A673 (cell line): Measurements from ENCODE around the gene LDHAL6B. TPM values are rescaled to one million over a fixed set of nuclear protein-coding genes. Genes with fewer than 3 reads are reported as not detected.

Source experiments
- BruUV-seq: library from RNA; stranded (reverse); fragments of 400-500 nt; replicated peaks from 2 replicates; lab custom pipeline; 2021; lab: Mats Ljungman, UMichigan
- CTCF ChIA-PET: fragments of 300-600 bp; sonication (Branson Sonifier 250); formaldehyde crosslinking; loops from one replicate; lab custom pipeline; 2022; ENCODE audit warnings: antibody characterized with exemption; lab: Charles Lee
- POLR2A ChIA-PET: fragments of 300-600 bp; sonication (Branson Sonifier 250); formaldehyde crosslinking; loops from one replicate; lab custom pipeline; 2022; ENCODE audit warnings: antibody characterized with exemption; ENCODE audit not compliant: low non-redundant PET; lab: Charles Lee
- DNase-seq: peaks from one replicate; pipeline ENCODE4 v3.0.0-alpha.2; 2015; ENCODE audit warnings: low spot score
- H3K27ac ChIP-seq: fragments of 200-600 bp; sonication (generic); 2 replicates; pipeline ENCODE4 v1.5.1; 2016; ENCODE audit warnings: mixed run types, low read depth, mild to moderate bottlenecking, mixed read lengths, antibody characterized with exemption, low read length; ENCODE audit not compliant: poor library complexity, severe bottlenecking
- H3K27me3 ChIP-seq: fragments of 200-600 bp; sonication (generic); replicated peaks from 2 replicates; pipeline ENCODE4 v1.6.1; 2017; ENCODE audit warnings: mixed run types, low read depth, mild to moderate bottlenecking, mixed read lengths, antibody characterized with exemption, low read length; ENCODE audit not compliant: insufficient read depth, poor library complexity
- H3K36me3 ChIP-seq: fragments of 200-600 bp; sonication (generic); 2 replicates; pipeline ENCODE4 v1.6.1; 2016; ENCODE audit warnings: mixed run types, mild to moderate bottlenecking, mixed read lengths, antibody characterized with exemption, low read length; ENCODE audit not compliant: insufficient read depth, poor library complexity, severe bottlenecking
- H3K4me1 ChIP-seq: fragments of 200-600 bp; sonication (generic); 2 replicates; pipeline ENCODE4 v1.6.1; 2017; ENCODE audit warnings: mixed run types, mild to moderate bottlenecking, mixed read lengths, antibody characterized with exemption, low read length; ENCODE audit not compliant: insufficient read depth, poor library complexity, severe bottlenecking
- H3K4me3 ChIP-seq: fragments of 200-600 bp; sonication (generic); 2 replicates; pipeline ENCODE4 v1.5.1; 2016; ENCODE audit warnings: low read depth, mixed run types, mild to moderate bottlenecking, mixed read lengths, low read length; ENCODE audit not compliant: poor library complexity, severe bottlenecking
- H3K9me3 ChIP-seq: fragments of 200-600 bp; sonication (generic); 2 replicates; pipeline ENCODE4 v1.6.1; 2016; ENCODE audit warnings: mixed run types, low read depth, mild to moderate bottlenecking, mixed read lengths, antibody characterized with exemption, low read length; ENCODE audit not compliant: poor library complexity, severe bottlenecking
- CTCF ChIP-seq: fragments of 300-800, 200-600 bp; sonication (generic); conservative IDR thresholded peaks from 2 replicates; pipeline ENCODE4 v1.5.1; 2017; ENCODE audit warnings: low read depth, mild to moderate bottlenecking, antibody characterized with exemption, low read length, moderate library complexity, mixed read lengths
- EZH2 ChIP-seq: fragments of 200-600 bp; sonication (generic); IDR thresholded peaks from 2 replicates; pipeline ENCODE4 v1.6.1; 2017; ENCODE audit warnings: borderline replicate concordance, low read depth, mild to moderate bottlenecking, mixed read lengths, antibody characterized with exemption, low read length; ENCODE audit not compliant: poor library complexity, severe bottlenecking
- intact Hi-C: fragments of 100-400 bp; cut with micrococcal nuclease; formaldehyde crosslinking; loops from one replicate; pipeline ENCODE4 v1.10.0; 2022; ENCODE audit not compliant: unreplicated experiment
- total RNA-seq: library from RNA; stranded (reverse); gene quantifications from 2 replicates; pipeline ENCODE4 v1.2.3, GENCODE V29; 2021

The LDHAL6B gene
- total RNA-seq, 1 experiment from 2014 or later: not detected

GRCh38 chr15:59168536-59168935 lies 38.1 kb upstream of the LDHAL6B start:
- Histone ChIP-seq H3K4me3 (no peak overlapping the region), H3K27ac (no peak overlapping the region), H3K36me3 (no peaks in the 10 kb centered on the region), H3K9me3 (no peaks in the 10 kb centered on the region), H3K27me3 (no peaks in the 10 kb centered on the region), H3K4me1 (no peaks in the 10 kb centered on the region)
- no TSS peak for BruUV-seq
- ChIA-PET POLR2A (no interaction called here), CTCF (no interaction called here)
- intact Hi-C loops: no loop called here
- TF ChIP-seq CTCF: no peak
- TF ChIP-seq EZH2: no peak
- DNase-seq: no peak

GRCh38 chr15:59169251-59169708 lies 37.4 kb upstream of the LDHAL6B start:
- ChIA-PET POLR2A (no interaction called here), CTCF (no interaction called here)
- H3K36me3 ChIP-seq: no peaks in the 10 kb centered on the region
- intact Hi-C loops: no loop called here
- BruUV-seq: no TSS peak
- H3K4me3 ChIP-seq: no peak overlapping the region
- H3K27me3 ChIP-seq: no peaks in the 10 kb centered on the region
- no peaks in the 10 kb centered on the region for H3K4me1 ChIP-seq
- TF ChIP-seq EZH2: no peak
- TF ChIP-seq CTCF: no peak
- no peak overlapping the region for H3K27ac ChIP-seq
- H3K9me3 ChIP-seq: no peaks in the 10 kb centered on the region
- no peak for DNase-seq

GRCh38 chr15:59170295-59171066 lies 36.2 kb upstream of the LDHAL6B start:
- Histone ChIP-seq H3K4me3 (no peak overlapping the region), H3K27me3 (no peaks in the 10 kb centered on the region), H3K36me3 (no peaks in the 10 kb centered on the region), H3K9me3 (no peaks in the 10 kb centered on the region), H3K4me1 (no peaks in the 10 kb centered on the region), H3K27ac (no peak overlapping the region)
- CTCF ChIA-PET: no interaction called here
- TF ChIP-seq CTCF (no peak), EZH2 (no peak)
- intact Hi-C loops: no loop called here
- POLR2A ChIA-PET: no interaction called here
- BruUV-seq: no TSS peak
- no peak for DNase-seq
